HEK293 (cell line): Measurements from ENCODE around the gene RHBDL3.

Experiments
- CTCF ChIA-PET: fragments of 350-600 bp; formaldehyde crosslinking; extraction: SDS; loops from one replicate; lab custom pipeline; 2021; ENCODE audit warnings: antibody characterized with exemption; lab: Yijun Ruan, JAX
- POLR2A ChIA-PET: fragments of 300-600 bp; formaldehyde crosslinking; extraction: SDS; loops from one replicate; lab custom pipeline; 2020; ENCODE audit warnings: antibody characterized with exemption, inconsistent platforms; lab: Yijun Ruan, JAX
- H3K27ac ChIP-seq: fragments of 200-500 bp; sonication (Bioruptor generic); 2 replicates; pipeline ENCODE4 v1.5.1; 2014; ENCODE audit warnings: low read depth, low read length, control low read depth, inconsistent platforms; ENCODE audit errors: extremely low read depth
- H3K36me3 ChIP-seq, 2 experiments: fragments of 200-500 bp in 1 of 2; sonication (Bioruptor generic) in 1 of 2; 1 replicate in 1 of 2; 2 replicates in 1 of 2; pipeline ENCODE4 v1.5.1; 2014 to 2017; ENCODE audit warnings: inconsistent platforms in 2 of 2, low read length in 2 of 2; ENCODE audit not compliant: control insufficient read depth in 2 of 2, insufficient read depth in 1 of 2
- H3K4me1 ChIP-seq: fragments of 200-500 bp; sonication (Bioruptor generic); 2 replicates; pipeline ENCODE4 v1.5.1; 2014; ENCODE audit warnings: mild to moderate bottlenecking, low read length, inconsistent platforms; ENCODE audit not compliant: control insufficient read depth, insufficient read depth
- H3K4me3 ChIP-seq: 2 replicates; pipeline ENCODE4 v1.5.1; 2011; ENCODE audit warnings: low read depth, mild to moderate bottlenecking, control low read depth, low read length, moderate library complexity
- H3K9me3 ChIP-seq: fragments of 200-500 bp; sonication (Bioruptor generic); 2 replicates; pipeline ENCODE4 v1.5.1; 2014; ENCODE audit warnings: low read depth, low read length, inconsistent platforms; ENCODE audit not compliant: control insufficient read depth, insufficient read depth
- BCL6B ChIP-seq: fragments of 450-650 bp; formaldehyde crosslinking; IDR thresholded peaks from 2 replicates; pipeline ENCODE4 v1.5.1; 2017; ENCODE audit warnings: missing biosample characterization, missing genetic modification characterization
- FEZF1 ChIP-seq: fragments of 450-650 bp; formaldehyde crosslinking; IDR thresholded peaks from 2 replicates; pipeline ENCODE4 v1.5.1; 2016; ENCODE audit warnings: missing biosample characterization, missing genetic modification characterization
- GLI4 ChIP-seq: fragments of 450-650 bp; formaldehyde crosslinking; IDR thresholded peaks from 2 replicates; pipeline ENCODE4 v1.5.1; 2016; ENCODE audit warnings: missing biosample characterization, missing genetic modification characterization
- GLIS1 ChIP-seq: fragments of 450-650 bp; formaldehyde crosslinking; IDR thresholded peaks from 2 replicates; pipeline ENCODE4 v1.5.1; 2016; ENCODE audit warnings: missing biosample characterization, missing genetic modification characterization
- MYNN ChIP-seq: fragments of 450-650 bp; formaldehyde crosslinking; IDR thresholded peaks from 2 replicates; pipeline ENCODE4 v1.5.1; 2016; ENCODE audit warnings: missing biosample characterization, missing genetic modification characterization, borderline replicate concordance
- PATZ1 ChIP-seq: fragments of 450-650 bp; formaldehyde crosslinking; IDR thresholded peaks from 2 replicates; pipeline ENCODE4 v1.5.1; 2016; ENCODE audit warnings: missing biosample characterization, missing genetic modification characterization
- PRDM6 ChIP-seq: fragments of 450-650 bp; formaldehyde crosslinking; IDR thresholded peaks from 2 replicates; pipeline ENCODE4 v1.5.1; 2017; ENCODE audit warnings: missing biosample characterization, missing genetic modification characterization
- ZBTB11 ChIP-seq: fragments of 450-650 bp; formaldehyde crosslinking; conservative IDR thresholded peaks from 2 replicates; pipeline ENCODE4 v1.5.1; 2016; ENCODE audit warnings: low read depth, missing biosample characterization, missing genetic modification characterization
- ZBTB17 ChIP-seq: fragments of 450-650 bp; formaldehyde crosslinking; IDR thresholded peaks from 2 replicates; pipeline ENCODE4 v1.5.1; 2016; ENCODE audit warnings: missing biosample characterization, missing genetic modification characterization
- ZBTB8A ChIP-seq: fragments of 450-650 bp; formaldehyde crosslinking; IDR thresholded peaks from 2 replicates; pipeline ENCODE4 v1.5.1; 2016; ENCODE audit warnings: missing biosample characterization, missing genetic modification characterization
- ZEB2 ChIP-seq: fragments of 450-650 bp; formaldehyde crosslinking; IDR thresholded peaks from 2 replicates; pipeline ENCODE4 v1.5.1; 2016; ENCODE audit warnings: missing biosample characterization, missing genetic modification characterization
- ZNF341 ChIP-seq: fragments of 450-650 bp; formaldehyde crosslinking; IDR thresholded peaks from 2 replicates; pipeline ENCODE4; 2016; ENCODE audit warnings: low read depth, missing biosample characterization, missing genetic modification characterization
- ZNF362 ChIP-seq: fragments of 450-650 bp; formaldehyde crosslinking; IDR thresholded peaks from 2 replicates; pipeline ENCODE4 v1.5.1; 2016; ENCODE audit warnings: missing biosample characterization, missing genetic modification characterization
- ZNF426 ChIP-seq: fragments of 450-650 bp; formaldehyde crosslinking; IDR thresholded peaks from 2 replicates; pipeline ENCODE4 v1.5.1; 2017; ENCODE audit warnings: missing biosample characterization, missing genetic modification characterization, mild to moderate bottlenecking, inconsistent platforms, moderate library complexity
- ZNF707 ChIP-seq: fragments of 450-650 bp; formaldehyde crosslinking; IDR thresholded peaks from 2 replicates; pipeline ENCODE4 v1.5.1; 2016; ENCODE audit warnings: missing biosample characterization, missing genetic modification characterization
- ZNF768 ChIP-seq: fragments of 450-650 bp; formaldehyde crosslinking; IDR thresholded peaks from 2 replicates; pipeline ENCODE4 v1.5.1; 2018; ENCODE audit warnings: missing biosample characterization, mild to moderate bottlenecking, missing genetic modification characterization
- ZXDB ChIP-seq: fragments of 450-650 bp; formaldehyde crosslinking; IDR thresholded peaks from 2 replicates; pipeline ENCODE4 v1.5.1; 2016; ENCODE audit warnings: missing biosample characterization, missing genetic modification characterization

Gene RHBDL3

GRCh38 chr17:32350666-32351418 lies 85.2 kb downstream of the RHBDL3 start:
- TF ChIP-seq ZNF341 (tag by site-specific recombination) (peak; percentile 48), PRDM6 (tag by site-specific recombination) (peak; percentile 28; the same call in 1 of the 2 replicates), GLIS1 (tag by site-specific recombination) (no peak), ZEB2 (tag by site-specific recombination) (0 out of 2 replicates have a peak, but pooled peaks have one; percentile 9), MYNN (tag by site-specific recombination) (peak; percentile 12; the same call in 1 of the 2 replicates), ZNF768 (tag by site-specific recombination) (no peak), ZBTB11 (tag by site-specific recombination) (peak; percentile 57), FEZF1 (tag by site-specific recombination) (0 out of 2 replicates have a peak, but pooled peaks have one; percentile 1), ZBTB8A (tag by site-specific recombination) (0 out of 2 replicates have a peak, but pooled peaks have one; percentile 18), ZNF426 (tag by site-specific recombination) (peak; percentile 9; the same call in 1 of the 2 replicates), GLI4 (tag by site-specific recombination) (0 out of 2 replicates have a peak, but pooled peaks have one; percentile 8), ZXDB (no peak), ZNF707 (tag by site-specific recombination) (no peak), ZBTB17 (tag by site-specific recombination) (0 out of 2 replicates have a peak, but pooled peaks have one; percentile 9), ZNF362 (tag by site-specific recombination) (peak; percentile 82), PATZ1 (tag by site-specific recombination) (0 out of 2 replicates have a peak, but pooled peaks have one; percentile 23), BCL6B (tag by site-specific recombination) (0 out of 2 replicates have a peak, but pooled peaks have one; percentile 3)
- ChIA-PET CTCF (interaction anchor here (0.6 to 1.5 kb wide), 3 partner anchors 67 to 98 kb away, joined by 3 to 4 read pairs (median 3); partner anchors contain the start of gene PSMD11), POLR2A (interaction anchor here (0.6 to 1.2 kb wide), 9 partner anchors 9 to 105 kb away, joined by 3 to 8 read pairs (median 4); partner anchors contain the start of genes C17orf75 and PSMD11)
- Histone ChIP-seq H3K9me3 (no peaks in the 10 kb centered on the region), H3K4me3 (peak overlapping the region; percentile 77), H3K36me3 (peaks cover 40 to 44% of the 10 kb centered on the region in 2 experiments), H3K27ac (peak overlapping the region; percentile 94), H3K4me1 (peaks cover 20% of the 10 kb centered on the region)
